H1 (cell line): ENCODE measurements around the gene TMEM212. TPM values are rescaled to one million over a fixed set of nuclear protein-coding genes. Genes with fewer than 3 reads are reported as not detected.

Source experiments
- CTCF ChIA-PET: fragments of 300-600 bp; sonication (Branson Sonifier 250); formaldehyde crosslinking; loops from one replicate; lab custom pipeline; 2021; ENCODE audit not compliant: partially characterized antibody; lab: Charles Lee
- POLR2A ChIA-PET: fragments of 300-600 bp; sonication (Branson Sonifier 250); formaldehyde crosslinking; loops from one replicate; lab custom pipeline; 2021; ENCODE audit warnings: inconsistent platforms; ENCODE audit not compliant: partially characterized antibody; lab: Charles Lee
- DNase-seq, 2 experiments: peaks; one replicate each; pipeline versions ENCODE4 v3.0.0 to v3.0.0-alpha.2; 2010 to 2022; ENCODE audit warnings: low spot score in 2 of 2, low read depth in 1 of 2, mixed read lengths in 1 of 2
- FAIRE-seq: peaks from 2 replicates; lab custom pipeline; 2011; peaks lifted over from hg19 to GRCh38; lab: Jason Lieb, UNC
- H2AFZ ChIP-seq: 2 replicates; pipeline ENCODE4 v1.8.1; 2012; ENCODE audit warnings: low read length, inconsistent platforms
- H2AK5ac ChIP-seq: 2 replicates; pipeline ENCODE4 v1.6.1; 2013; ENCODE audit warnings: low read depth, low read length
- H2BK120ac ChIP-seq: replicated peaks from 2 replicates; pipeline ENCODE3; 2013; ENCODE audit warnings: low read depth, low read length, inconsistent platforms
- H2BK12ac ChIP-seq: 2 replicates; pipeline ENCODE4 v1.6.1; 2013; ENCODE audit warnings: low read depth, low read length
- H2BK15ac ChIP-seq: 2 replicates; pipeline ENCODE4 v1.6.1; 2013; ENCODE audit warnings: low read length
- H2BK20ac ChIP-seq: 2 replicates; pipeline ENCODE4 v1.6.1; 2013; ENCODE audit warnings: low read length
- H2BK5ac ChIP-seq: 2 replicates; pipeline ENCODE4 v1.6.1; 2013; ENCODE audit warnings: low read depth, low read length
- H3K14ac ChIP-seq: 2 replicates; pipeline ENCODE4 v1.6.1; 2013; ENCODE audit warnings: inconsistent platforms; ENCODE audit not compliant: insufficient read length
- H3K18ac ChIP-seq: 2 replicates; pipeline ENCODE4 v1.6.1; 2013; ENCODE audit warnings: low read length; ENCODE audit errors: extremely low read depth
- H3K23ac ChIP-seq: 2 replicates; pipeline ENCODE4 v1.6.1; 2013; ENCODE audit warnings: inconsistent platforms; ENCODE audit not compliant: insufficient read length
- H3K23me2 ChIP-seq: 2 replicates; pipeline ENCODE4 v1.6.1; 2013; ENCODE audit warnings: low read depth, low read length
- H3K27ac ChIP-seq: 2 replicates; pipeline ENCODE4 v1.6.1; 2011; ENCODE audit warnings: low read depth, low read length, inconsistent platforms
- H3K27me3 ChIP-seq, 4 experiments: replicated peaks in 1 of 4; 1 replicate in 1 of 4; 2 replicates in 3 of 4; pipeline versions ENCODE4 v1.6.1 to v1.8.1; 2011 to 2013; ENCODE audit warnings: low read length in 3 of 4, mild to moderate bottlenecking in 3 of 4, inconsistent platforms in 2 of 4, mixed read lengths in 2 of 4, moderate library complexity in 1 of 4; ENCODE audit not compliant: control insufficient read depth in 3 of 4, insufficient read depth in 3 of 4; ENCODE audit errors: extremely low read depth in 1 of 4
- H3K36me3 ChIP-seq, 4 experiments: 2 replicates each; pipeline versions ENCODE4 v1.6.1 to v1.8.1; 2011 to 2013; ENCODE audit warnings: mild to moderate bottlenecking in 4 of 4, low read length in 3 of 4, moderate library complexity in 2 of 4, control low read depth in 1 of 4, inconsistent platforms in 1 of 4; ENCODE audit not compliant: insufficient read depth in 4 of 4, control insufficient read depth in 2 of 4
- H3K4ac ChIP-seq: replicated peaks from 2 replicates; pipeline ENCODE3; 2013; ENCODE audit warnings: low read length, low read depth, mixed read lengths, inconsistent platforms; ENCODE audit not compliant: insufficient read length
- H3K4me1 ChIP-seq, 4 experiments: replicated peaks in 1 of 4; 1 replicate in 1 of 4; 2 replicates in 3 of 4; pipeline versions ENCODE4 v1.6.1 to v1.8.1; 2011 to 2013; ENCODE audit warnings: low read length in 3 of 4, inconsistent platforms in 2 of 4, mixed read lengths in 1 of 4; ENCODE audit not compliant: insufficient read depth in 4 of 4, control insufficient read depth in 3 of 4
- H3K4me2 ChIP-seq, 2 experiments: 2 replicates each; pipeline versions ENCODE4 v1.6.1 to v1.8.1; 2011 to 2013; ENCODE audit warnings: low read depth in 2 of 2, low read length in 2 of 2, control low read depth in 1 of 2, inconsistent platforms in 1 of 2, mild to moderate bottlenecking in 1 of 2; ENCODE audit not compliant: insufficient read depth in 1 of 2
- H3K4me3 ChIP-seq, 4 experiments: fragments of 200-600, 300-600 bp in 1 of 4; sonication (generic), shearing (Covaris generic), sonication (Bioruptor Twin) in 1 of 4; 2 replicates each; pipeline versions ENCODE4 v1.5.1 to v1.8.1; 2011 to 2016; ENCODE audit warnings: low read length in 4 of 4, low read depth in 3 of 4, control low read depth in 2 of 4, inconsistent platforms in 2 of 4, mild to moderate bottlenecking in 2 of 4, mixed read lengths in 1 of 4, moderate library complexity in 1 of 4; ENCODE audit not compliant: insufficient read depth in 2 of 4; ENCODE audit errors: extremely low read depth in 1 of 4
- H3K56ac ChIP-seq: replicated peaks from 2 replicates; pipeline ENCODE3; 2013; ENCODE audit warnings: low read depth, mild to moderate bottlenecking, mixed read lengths, low read length, inconsistent platforms; ENCODE audit not compliant: insufficient read length
- H3K79me1 ChIP-seq: 2 replicates; pipeline ENCODE4 v1.6.1; 2013; ENCODE audit warnings: low read depth, low read length, control low read depth
- H3K79me2 ChIP-seq, 2 experiments: 2 replicates each; pipeline versions ENCODE4 v1.6.1 to v1.8.1; 2012 to 2013; ENCODE audit warnings: low read length in 2 of 2, mild to moderate bottlenecking in 2 of 2, inconsistent platforms in 1 of 2; ENCODE audit not compliant: insufficient read depth in 2 of 2, control insufficient read depth in 1 of 2
- H3K9ac ChIP-seq, 4 experiments: replicated peaks in 1 of 4; 1 replicate in 1 of 4; 2 replicates in 3 of 4; pipeline versions ENCODE4 v1.6.1 to v1.8.1; 2011 to 2013; ENCODE audit warnings: low read depth in 3 of 4, low read length in 3 of 4, control low read depth in 2 of 4, mild to moderate bottlenecking in 2 of 4, moderate library complexity in 2 of 4, inconsistent platforms in 1 of 4; ENCODE audit errors: extremely low read depth in 1 of 4
- H3K9me3 ChIP-seq, 2 experiments: 2 replicates each; pipeline versions ENCODE4 v1.6.1 to v1.8.1; 2012 to 2013; ENCODE audit warnings: mild to moderate bottlenecking in 2 of 2, moderate library complexity in 2 of 2, control low read depth in 1 of 2, inconsistent platforms in 1 of 2, low read depth in 1 of 2, low read length in 1 of 2, mixed read lengths in 1 of 2; ENCODE audit not compliant: insufficient read depth in 2 of 2
- H4K20me1 ChIP-seq, 2 experiments: replicated peaks in 1 of 2; 2 replicates each; pipeline versions ENCODE3 to v1.8.1; 2011 to 2013; ENCODE audit warnings: inconsistent platforms in 2 of 2, low read length in 2 of 2, mild to moderate bottlenecking in 1 of 2; ENCODE audit not compliant: insufficient read depth in 2 of 2, control insufficient read depth in 1 of 2
- H4K5ac ChIP-seq: 2 replicates; pipeline ENCODE4 v1.6.1; 2013; ENCODE audit warnings: low read length, low read depth, mixed read lengths, inconsistent platforms; ENCODE audit not compliant: insufficient read length
- H4K8ac ChIP-seq: 2 replicates; pipeline ENCODE4 v1.8.0; 2013; ENCODE audit warnings: mild to moderate bottlenecking, moderate library complexity, low read length, inconsistent platforms; ENCODE audit not compliant: insufficient read depth; ENCODE audit errors: extremely low read depth
- H4K91ac ChIP-seq: replicated peaks from 2 replicates; pipeline ENCODE3; 2013; ENCODE audit warnings: low read length, mixed read lengths, inconsistent platforms; ENCODE audit not compliant: insufficient read length
- CBX5 ChIP-seq: fragments of 300-800, 300-1000 bp; sonication (generic); IDR thresholded peaks from 2 replicates; pipeline ENCODE4 v1.7.1; 2016; ENCODE audit warnings: antibody characterized with exemption, low read length, low read depth
- CEBPB ChIP-seq: IDR thresholded peaks from 2 replicates; pipeline ENCODE4 v1.6.1; 2012; ENCODE audit warnings: low read depth, low read length
- CHD2 ChIP-seq: IDR thresholded peaks from 2 replicates; pipeline ENCODE4 v1.6.1; 2012; ENCODE audit warnings: low read length, improper control_type of control experiment
- RAD21 ChIP-seq, 2 experiments: IDR thresholded peaks in 1 of 2; conservative IDR thresholded peaks in 1 of 2; 2 replicates each; pipeline ENCODE4 v1.6.1; 2011; ENCODE audit warnings: low read depth in 2 of 2, low read length in 2 of 2, improper control_type of control experiment in 1 of 2, inconsistent platforms in 1 of 2, mild to moderate bottlenecking in 1 of 2, moderate library complexity in 1 of 2
- SAP30 ChIP-seq: fragments of 300-600 bp; sonication (generic); IDR thresholded peaks from 2 replicates; pipeline ENCODE4 v1.7.1; 2012; ENCODE audit warnings: low read length, moderate library complexity, mild to moderate bottlenecking, inconsistent platforms; ENCODE audit not compliant: insufficient read depth, insufficient replicate concordance
- SRF ChIP-seq: IDR thresholded peaks from 2 replicates; pipeline ENCODE4 v1.6.1; 2011; ENCODE audit warnings: mild to moderate bottlenecking, low read depth, low read length, moderate library complexity
- TAF1 ChIP-seq: IDR thresholded peaks from 2 replicates; pipeline ENCODE4 v1.6.1; 2011; ENCODE audit warnings: mild to moderate bottlenecking, low read depth, low read length
- TBP ChIP-seq: IDR thresholded peaks from 2 replicates; pipeline ENCODE4 v1.6.1; 2011; ENCODE audit warnings: low read depth, low read length, improper control_type of control experiment
- TCF12 ChIP-seq: IDR thresholded peaks from 2 replicates; pipeline ENCODE4 v1.6.1; 2011; ENCODE audit warnings: low read depth, mild to moderate bottlenecking, low read length
- ZNF274 ChIP-seq: IDR thresholded peaks from 2 replicates; pipeline ENCODE4 v1.7.0; 2012; ENCODE audit warnings: low read length, borderline replicate concordance; ENCODE audit errors: extremely low read depth
- WGBS, 2 experiments: shearing (Covaris generic) in 1 of 2; methylation state at CpG; one replicate each; pipeline versions ENCODE4 v1.1.6 to v1.1.7; 2013 to 2015; ENCODE audit warnings: low lambda C conversion rate in 2 of 2, mixed read lengths in 2 of 2, inconsistent platforms in 1 of 2, low coverage in 1 of 2, missing lambda C conversion rate in 1 of 2; ENCODE audit not compliant: insufficient replicate concordance in 2 of 2, insufficient coverage in 1 of 2, insufficient read length in 1 of 2; ENCODE audit errors: extremely low coverage in 1 of 2, missing lambda C conversion rate in 1 of 2; 5-methylcytosine and 5-hydroxymethylcytosine counted together
- polyA plus RNA-seq, 7 experiments: library from polyadenylated mRNA; depleted of rRNA in 3 of 7; stranded (reverse) in 5 of 7; unstranded in 2 of 7; fragments of >200 nt in 5 of 7; fragments of 200-250 nt in 2 of 7; gene quantifications; 1 replicate in 5 of 7; 2 replicates in 1 of 7; 4 replicates in 1 of 7; pipeline versions ENCODE4 v1.2.1 to v1.2.3, GENCODE V29; 2011 to 2013; ENCODE audit warnings: missing spikeins in 2 of 7, mixed read lengths in 2 of 7
- total RNA-seq: library from RNA; stranded (reverse); fragmentation: NEBNext Ultra II Directional; extraction: Animal tissue kit (Norgen Biotek cat#: 25700); gene quantifications from 2 replicates; pipeline ENCODE4 v1.2.1, GENCODE V29; 2021

Gene TMEM212
- total and polyA plus RNA-seq, 2 of the 8 experiments (the other 6 are each of a cell fraction or from before 2014, with no cell fraction given), result not detected

- Histone ChIP-seq H2BK20ac (no peak overlapping the region), H3K4me2 (no peak overlapping the region), H2BK12ac (no peak overlapping the region), H3K4me1 (peaks cover 0 to 4% (median 2%) of the 10 kb centered on the region in 4 experiments; a peak in 3 of 7 replicates), H3K4ac (no peak overlapping the region), H3K27me3 (no peaks in the 10 kb centered on the region), H3K9me3 (no peaks in the 10 kb centered on the region), H3K79me2 (no peaks in the 10 kb centered on the region), H2BK5ac (no peak overlapping the region), H3K23me2 (no peaks in the 10 kb centered on the region), H2BK120ac (no peak overlapping the region), H2AK5ac (no peak overlapping the region), H3K4me3 (no peak overlapping the region), H3K36me3 (no peaks in the 10 kb centered on the region), H2BK15ac (no peak overlapping the region), H3K79me1 (no peaks in the 10 kb centered on the region), H3K18ac (no peak overlapping the region), H3K56ac (no peak overlapping the region), H4K8ac (no peak overlapping the region), H4K5ac (no peak overlapping the region), H2AFZ (no peak overlapping the region), H4K91ac (no peak overlapping the region), H3K14ac (no peak overlapping the region), H3K23ac (no peak overlapping the region), H3K27ac (no peak overlapping the region), H3K9ac (no peak overlapping the region), H4K20me1 (no peaks in the 10 kb centered on the region)
- POLR2A ChIA-PET, result no interaction called here
- 59% methylated on average over 2 of the region's 2 CpGs; no CpG with 5 or more reads in 1 of the 2 experiments for WGBS, 2 experiments
- CTCF ChIA-PET, result interaction anchor here (0.9 to 1.8 kb wide), 2 partner anchors 32 to 63 kb away, joined by 3 to 6 read pairs; no protein-coding TSS in a partner anchor
- DNase-seq, result no peak
- no peak for FAIRE-seq
- no peak for TF ChIP-seq CBX5
- TF ChIP-seq SAP30, result no peak
- no peak for TF ChIP-seq TAF1
- TF ChIP-seq RAD21 (IDR thresholded peaks at IDR 0.05 in 1 of 2, conservative IDR thresholded peaks at IDR 0.05 in 1 of 2; ENCODE audit: low read depth in 2 of 2, low read length in 2 of 2), result no peak
- TF ChIP-seq SRF, result no peak
- TF ChIP-seq ZNF274, result no peak
- TF ChIP-seq TCF12, result no peak
- TF ChIP-seq CHD2, result no peak
- no peak for TF ChIP-seq CEBPB
- no peak for TF ChIP-seq TBP
Measured at GRCh38 chr3:171835613-171836012, 7.5 kb upstream of the TMEM212 start.
